ENCODE measurements around the gene ZNF3.

Gene ZNF3

GRCh38 chr7:100102950-100103840 is 21.7 kb upstream of the ZNF3 start:
- no peak overlapping the region for H3K27ac ChIP-seq (ENCODE audit: low read length)
- peaks cover 38% of the 10 kb centered on the region for H3K79me2 ChIP-seq (ENCODE audit: low read length)
- peaks cover 18% of the 10 kb centered on the region for H4K20me1 ChIP-seq (ENCODE audit: insufficient read depth, low read length)
- no peaks in the 10 kb centered on the region for H3K27me3 ChIP-seq (ENCODE audit: low read depth, low read length)
- no peak overlapping the region for H3K4me3 ChIP-seq (ENCODE audit: low read length)
- no peak for TF ChIP-seq EZH2phosphoT487 (IDR thresholded peaks at IDR 0.05; ENCODE audit: low read depth)
- TF ChIP-seq, protein P1, sequence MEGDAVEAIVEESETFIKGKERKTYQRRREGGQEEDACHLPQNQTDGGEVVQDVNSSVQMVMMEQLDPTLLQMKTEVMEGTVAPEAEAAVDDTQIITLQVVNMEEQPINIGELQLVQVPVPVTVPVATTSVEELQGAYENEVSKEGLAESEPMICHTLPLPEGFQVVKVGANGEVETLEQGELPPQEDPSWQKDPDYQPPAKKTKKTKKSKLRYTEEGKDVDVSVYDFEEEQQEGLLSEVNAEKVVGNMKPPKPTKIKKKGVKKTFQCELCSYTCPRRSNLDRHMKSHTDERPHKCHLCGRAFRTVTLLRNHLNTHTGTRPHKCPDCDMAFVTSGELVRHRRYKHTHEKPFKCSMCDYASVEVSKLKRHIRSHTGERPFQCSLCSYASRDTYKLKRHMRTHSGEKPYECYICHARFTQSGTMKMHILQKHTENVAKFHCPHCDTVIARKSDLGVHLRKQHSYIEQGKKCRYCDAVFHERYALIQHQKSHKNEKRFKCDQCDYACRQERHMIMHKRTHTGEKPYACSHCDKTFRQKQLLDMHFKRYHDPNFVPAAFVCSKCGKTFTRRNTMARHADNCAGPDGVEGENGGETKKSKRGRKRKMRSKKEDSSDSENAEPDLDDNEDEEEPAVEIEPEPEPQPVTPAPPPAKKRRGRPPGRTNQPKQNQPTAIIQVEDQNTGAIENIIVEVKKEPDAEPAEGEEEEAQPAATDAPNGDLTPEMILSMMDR (IDR thresholded peaks at IDR 0.05; ENCODE audit: low read depth, low read length): no peak
- H2AFZ ChIP-seq (ENCODE audit: low read depth, low read length): no peak overlapping the region
- no peaks in the 10 kb centered on the region for H3K9me3 ChIP-seq (ENCODE audit: insufficient read depth, low read length)
- peaks cover 12% of the 10 kb centered on the region for H3K4me1 ChIP-seq (ENCODE audit: low read length)
- H3K4me2 ChIP-seq (ENCODE audit: low read length): peak overlapping the region; percentile 81
- H3K9ac ChIP-seq (ENCODE audit: low read length): no peak overlapping the region
- H3K36me3 ChIP-seq (replicated peaks; ENCODE audit: low read depth, low read length): peaks cover 23% of the 10 kb centered on the region

DNA sequence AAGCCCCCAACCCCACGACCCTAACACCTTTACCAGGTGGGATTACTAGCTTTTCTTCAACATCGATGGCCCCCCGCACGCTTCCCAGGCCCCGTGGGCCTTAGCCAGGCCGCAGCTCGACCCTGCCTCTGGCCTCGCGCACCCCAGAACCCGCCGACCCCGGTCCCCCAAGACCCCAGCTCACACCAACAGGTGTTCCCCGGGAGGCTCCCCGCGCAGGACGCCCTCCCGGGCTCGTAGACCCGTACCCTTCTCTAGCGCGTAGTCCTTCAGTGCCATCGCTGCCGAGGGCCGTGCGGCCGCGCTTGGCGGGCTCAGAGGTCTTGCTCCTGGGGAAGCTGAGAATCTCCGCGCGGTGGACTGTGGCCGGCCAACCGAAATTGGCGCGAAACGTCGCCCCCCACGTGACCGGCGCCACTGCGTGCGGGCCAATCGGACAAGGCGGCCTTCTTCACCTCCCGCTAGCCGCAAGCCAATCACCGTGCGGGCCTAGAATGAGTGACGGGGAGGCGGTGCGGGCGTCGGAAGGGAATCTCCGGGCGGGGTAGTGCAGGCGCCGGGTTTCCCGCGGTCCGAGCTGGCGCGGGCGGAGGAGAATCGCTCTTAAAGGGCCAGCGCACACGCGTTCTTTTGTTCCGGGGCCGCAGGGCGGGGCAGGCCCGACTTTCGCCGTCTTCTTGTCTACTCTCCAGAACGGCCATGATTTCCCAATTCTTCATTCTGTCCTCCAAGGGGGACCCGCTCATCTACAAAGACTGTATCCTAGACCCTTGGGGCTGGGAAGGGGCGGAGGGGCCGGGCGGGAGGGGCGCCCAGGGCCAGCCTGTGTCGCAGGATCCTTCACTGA is 19.7 kb upstream of the ZNF3 start, which contains the start of the genes AP4M1 and MCM7:
Gene AP4M1 (plus strand): TSS at position 628 of the 847 bp plus-strand sequence. CDS start 72 bp downstream, at position 700.
Gene MCM7 (minus strand): TSS at position 382 of the 847 bp plus-strand sequence. CDS start 103 bp downstream, at position 279.
- Histone ChIP-seq H3K9me3 (ENCODE audit: insufficient read depth, low read length) (no peaks in the 10 kb centered on the region), H3K4me3 (ENCODE audit: low read length) (peak within 1 kb of the TSS; percentile 90), H3K9ac (ENCODE audit: low read length) (peak within 1 kb of the TSS; percentile 99), H3K79me2 (ENCODE audit: low read length) (peaks cover 52% of the 10 kb centered on the region), H3K4me2 (ENCODE audit: low read length) (peak within 1 kb of the TSS; percentile 81), H3K36me3 (replicated peaks; ENCODE audit: low read depth, low read length) (peaks cover 34% of the 10 kb centered on the region), H3K27me3 (ENCODE audit: low read depth, low read length) (no peaks in the 10 kb centered on the region), H3K4me1 (ENCODE audit: low read length) (peaks cover 12% of the 10 kb centered on the region), H2AFZ (ENCODE audit: low read depth, low read length) (peak within 1 kb of the TSS; percentile 8; the same call in 1 of the 2 replicates), H4K20me1 (ENCODE audit: insufficient read depth, low read length) (peaks cover 24% of the 10 kb centered on the region), H3K27ac (ENCODE audit: low read length) (peak within 1 kb of the TSS; percentile 90)
- TF ChIP-seq, protein P1 (IDR thresholded peaks at IDR 0.05; ENCODE audit: low read depth, low read length): no peak
- TF ChIP-seq EZH2phosphoT487 (IDR thresholded peaks at IDR 0.05; ENCODE audit: low read depth): no peak

GRCh38 chr7:100100420-100101015 is 19.0 kb upstream of the ZNF3 start:
- H4K20me1 ChIP-seq (ENCODE audit: insufficient read depth, low read length): peaks cover 30% of the 10 kb centered on the region
- no peak overlapping the region for H2AFZ ChIP-seq (ENCODE audit: low read depth, low read length)
- H3K9ac ChIP-seq (ENCODE audit: low read length): peak overlapping the region; percentile 99
- peaks cover 12% of the 10 kb centered on the region for H3K4me1 ChIP-seq (ENCODE audit: low read length)
- H3K4me3 ChIP-seq (ENCODE audit: low read length): peak overlapping the region; percentile 90
- H3K4me2 ChIP-seq (ENCODE audit: low read length): peak overlapping the region; percentile 77
- H3K36me3 ChIP-seq (replicated peaks; ENCODE audit: low read depth, low read length): peaks cover 41% of the 10 kb centered on the region
- H3K27ac ChIP-seq (ENCODE audit: low read length): peak overlapping the region; percentile 90
- H3K27me3 ChIP-seq (ENCODE audit: low read depth, low read length): no peaks in the 10 kb centered on the region
- TF ChIP-seq, protein P1 (IDR thresholded peaks at IDR 0.05; ENCODE audit: low read depth, low read length): no peak
- TF ChIP-seq EZH2phosphoT487 (IDR thresholded peaks at IDR 0.05; ENCODE audit: low read depth): no peak
- H3K79me2 ChIP-seq (ENCODE audit: low read length): peaks cover 59% of the 10 kb centered on the region
- no peaks in the 10 kb centered on the region for H3K9me3 ChIP-seq (ENCODE audit: insufficient read depth, low read length)

Measured in OCI-LY3 (cell line).